Neural cell (in vitro differentiated cells): ENCODE results near the gene DTD1. TPM values are rescaled to one million over a fixed set of nuclear protein-coding genes. Genes with fewer than 3 reads are reported as not detected.

Experiments
- polyA plus RNA-seq: library from polyadenylated mRNA; depleted of rRNA; stranded (reverse); fragments of >200 nt; gene quantifications from 2 replicates; pipeline ENCODE4 v1.2.3, GENCODE V29; 2014
- small RNA-seq, 3 experiments: library from RNA; depleted of rRNA; stranded (forward); fragments of <200 nt; gene quantifications; one replicate each; pipeline ENCODE3, GENCODE V24; 2012

DTD1 gene
- polyA plus RNA-seq, 1 donor from 2014 or later = 337 TPM

Small RNA genes within 50 kb of the gene (small RNA-seq; reads per million reads assigned to genes)
- 0 reads per million in 3 experiments for gene RN7SL638P
- gene RNU6ATAC34P = 0 reads per million in 3 experiments

Other genes with a start within 250 kb of the DTD1 start
- 10.6 and 17.0 TPM in 2 replicates for gene DZANK1, start 121.0 kb upstream of the DTD1 start, polyA plus RNA-seq
- 47.3 and 54.9 TPM in 2 replicates for gene POLR3F, start 120.7 kb upstream of the DTD1 start, polyA plus RNA-seq
- 34.4 and 37.9 TPM in 2 replicates for gene RBBP9, start 90.8 kb upstream of the DTD1 start, polyA plus RNA-seq
- 77.8 and 83.5 TPM in 2 replicates for gene SEC23B, start 80.1 kb upstream of the DTD1 start, polyA plus RNA-seq
- 150 and 215 TPM in 2 replicates for gene SMIM26, start 20.6 kb upstream of the DTD1 start, polyA plus RNA-seq
- gene SCP2D1, start 225.7 kb downstream of the DTD1 start, polyA plus RNA-seq = not detected in 2 replicates